Neural cell (in vitro differentiated cells): ENCODE data around the gene ADCY7.

ENCODE experiments used
- RAD21 ChIP-seq: fragments of 450-650 bp; conservative IDR thresholded peaks from 2 replicates; pipeline ENCODE4 v1.6.1; 2014; ENCODE audit warnings: antibody characterized with exemption, mild to moderate bottlenecking, moderate library complexity
- TAF1 ChIP-seq: IDR thresholded peaks from 2 replicates; pipeline ENCODE4 v1.6.1; 2012; ENCODE audit warnings: low read depth

DNA sequence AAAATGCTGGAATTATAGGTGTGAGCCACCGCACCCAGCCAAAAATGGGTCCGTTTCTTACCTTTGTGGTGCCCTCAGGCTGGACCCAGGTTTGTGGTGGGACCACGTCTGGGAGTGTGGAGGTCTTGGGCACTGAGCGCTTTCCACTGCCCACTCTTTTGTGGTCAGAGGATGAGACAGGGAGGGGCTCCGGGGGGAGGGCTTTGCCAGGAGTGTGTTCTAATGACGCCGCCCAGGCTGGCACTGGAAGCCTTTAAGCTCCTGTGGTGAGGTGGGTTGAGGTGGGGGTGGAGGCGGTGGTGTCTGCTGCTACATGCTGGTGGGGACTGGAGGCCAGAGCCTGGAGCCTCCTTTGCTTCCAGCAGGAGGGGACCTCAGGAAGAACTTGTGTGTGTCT is 12.8 kb upstream of the ADCY7 start:
- TF ChIP-seq RAD21 (no peak), TAF1 (no peak)
